Natural killer cell (primary cell): ENCODE results near the gene ITPR1. TPM values are rescaled to one million over a fixed set of nuclear protein-coding genes. Genes with fewer than 3 reads are reported as not detected.

Experiments used
- ATAC-seq, 3 donors: fragments of 150-1000 bp in 2 of 3; fragments of 200-7000 bp in 1 of 3; cut with Tn5 transposase; 1 replicate in 1 of 3; 2 replicates in 2 of 3; pipeline ENCODE4 v1.10.0; 2021; ENCODE audit warnings: mild to moderate bottlenecking in 2 of 3, moderate library complexity in 2 of 3
- DNase-seq, 2 donors: peaks; one replicate each; pipeline versions ENCODE4 v3.0.0 to v3.0.0-alpha.2; 2013 to 2021; ENCODE audit warnings: mixed read lengths in 1 of 2
- H3K27ac ChIP-seq: one replicate; pipeline ENCODE4 v1.5.1; 2013; ENCODE audit warnings: mild to moderate bottlenecking, low read length
- H3K27me3 ChIP-seq: one replicate; pipeline ENCODE4 v1.6.1; 2013; ENCODE audit warnings: low read length; ENCODE audit not compliant: control insufficient read depth, insufficient read depth
- H3K36me3 ChIP-seq: one replicate; pipeline ENCODE4 v1.6.1; 2013; ENCODE audit warnings: low read length; ENCODE audit not compliant: control insufficient read depth, insufficient read depth
- H3K4me1 ChIP-seq: one replicate; pipeline ENCODE4 v1.6.1; 2013; ENCODE audit warnings: low read length; ENCODE audit not compliant: control insufficient read depth, insufficient read depth
- H3K4me3 ChIP-seq: one replicate; pipeline ENCODE4 v1.5.1; 2013; ENCODE audit warnings: low read length
- H3K9me3 ChIP-seq: one replicate; pipeline ENCODE4 v1.6.1; 2013; ENCODE audit warnings: low read length; ENCODE audit not compliant: control insufficient read depth, insufficient read depth
- H3K27ac Mint-ChIP-seq, 2 donors: one replicate each; pipeline ENCODE4 v1.8.0; 2022; ENCODE audit warnings: mild to moderate bottlenecking in 2 of 2, mixed read lengths in 2 of 2, moderate library complexity in 1 of 2
- H3K27me3 Mint-ChIP-seq, 2 donors: one replicate each; pipeline ENCODE4 v1.8.0; 2022; ENCODE audit warnings: low read depth in 2 of 2, mixed read lengths in 2 of 2
- H3K36me3 Mint-ChIP-seq: one replicate; pipeline ENCODE4 v1.8.0; 2022; ENCODE audit warnings: mixed read lengths
- H3K4me1 Mint-ChIP-seq, 2 donors: one replicate each; pipeline ENCODE4 v1.8.0; 2022; ENCODE audit warnings: mixed read lengths in 2 of 2
- H3K4me3 Mint-ChIP-seq: one replicate; pipeline ENCODE4 v1.8.0; 2022; ENCODE audit warnings: mild to moderate bottlenecking, moderate library complexity, mixed read lengths
- H3K9me3 Mint-ChIP-seq, 2 donors: one replicate each; pipeline ENCODE4 v1.8.0; 2022; ENCODE audit warnings: mixed read lengths in 2 of 2
- CTCF ChIP-seq: fragments of 200-600 bp; IDR thresholded peaks from one replicate; pipeline ENCODE4 v1.8.0; 2022; ENCODE audit warnings: antibody characterized with exemption
- WGBS: methylation state at CpG from one replicate; pipeline ENCODE4 v1.1.7; 2013; ENCODE audit warnings: missing lambda C conversion rate; ENCODE audit not compliant: insufficient coverage; 5-methylcytosine and 5-hydroxymethylcytosine counted together
- intact Hi-C: fragments of 100-400 bp; cut with micrococcal nuclease; formaldehyde crosslinking; loops from one replicate; pipeline ENCODE4 v1.14.2; 2022
- total RNA-seq, 4 donors: library from RNA; stranded (reverse); fragments of 120-200 nt in 1 of 4; gene quantifications; one replicate each; pipeline versions ENCODE4 v1.2.3 to v1.2.4, GENCODE V29; 2013 to 2022

The ITPR1 gene
- 100 to 1,000 TPM in 1 of 3 donors, 10 to 100 TPM in 2; 86.7 to 123 (median 94.8) TPM for total RNA-seq
- 204 TPM for total RNA-seq (2013)

GRCh38 chr3:4493014-4493940 is at the start of gene ITPR1:
Gene ITPR1 (plus strand): TSS chr3:4493348. CDS start chr3:4516492, 23,144 bp downstream.
- Mint-ChIP-seq H3K4me3 (peak within 1 kb of the TSS; percentile 99), H3K9me3 (no peaks in the 10 kb centered on the region), H3K36me3 (peaks cover 10% of the 10 kb centered on the region), H3K27me3 (peaks cover 0 to 4% of the 10 kb centered on the region in 2 donors), H3K27ac (peak within 1 kb of the TSS; percentile 85 to 92), H3K4me1 (peaks cover 41 to 52% of the 10 kb centered on the region in 2 donors)
- Histone ChIP-seq H3K9me3 (no peaks in the 10 kb centered on the region), H3K27me3 (no peaks in the 10 kb centered on the region), H3K27ac (peak within 1 kb of the TSS; percentile 58), H3K36me3 (no peaks in the 10 kb centered on the region), H3K4me1 (peaks cover 24% of the 10 kb centered on the region), H3K4me3 (peak within 1 kb of the TSS; percentile 87)
- intact Hi-C loops = loop anchor here (1.0 to 10.0 kb wide), 7 partner anchors 11 to 1318 kb away; partner anchors contain the start of genes CRBN, SETMAR and SUMF1
- ATAC-seq (peak; percentile 91 to 97 (median 92)), DNase-seq (peak; percentile 91 to 99)
- under 1% methylated on average over 46 of the region's 47 CpGs for WGBS
- no peak for TF ChIP-seq CTCF

- intact Hi-C loops = no loop called here
- H3K36me3 Mint-ChIP-seq = peaks cover 12% of the 10 kb centered on the region
Measured at GRCh38 chr3:4447295-4447999, 45.7 kb upstream of the ITPR1 start.

GRCh38 chr3:4448187-4448586 is 45.0 kb upstream of the ITPR1 start:
- Mint-ChIP-seq H3K4me3 (no peak overlapping the region), H3K27ac (no peak overlapping the region)

More at GRCh38 chr3:4447295-4447999, 45.7 kb upstream of the ITPR1 start:
- no peak for TF ChIP-seq CTCF
- ATAC-seq = no peak
- Histone ChIP-seq H3K4me3 (no peak overlapping the region), H3K27me3 (no peaks in the 10 kb centered on the region), H3K4me1 (no peaks in the 10 kb centered on the region), H3K27ac (no peak overlapping the region), H3K9me3 (no peaks in the 10 kb centered on the region), H3K36me3 (peaks cover 26% of the 10 kb centered on the region)
- no peak overlapping the region for H3K4me3 Mint-ChIP-seq
- no peaks in the 10 kb centered on the region for H3K9me3 Mint-ChIP-seq
- H3K27me3 Mint-ChIP-seq = no peaks in the 10 kb centered on the region
- H3K27ac Mint-ChIP-seq = no peak overlapping the region
- 93% methylated on average over 2 of the region's 3 CpGs for WGBS
- no peak for DNase-seq
- H3K4me1 Mint-ChIP-seq = no peaks in the 10 kb centered on the region

More at GRCh38 chr3:4448187-4448586, 45.0 kb upstream of the ITPR1 start:
- Mint-ChIP-seq H3K36me3 (peaks cover 9% of the 10 kb centered on the region), H3K27me3 (no peaks in the 10 kb centered on the region), H3K9me3 (no peaks in the 10 kb centered on the region), H3K4me1 (no peaks in the 10 kb centered on the region)
- Histone ChIP-seq H3K27me3 (no peaks in the 10 kb centered on the region), H3K4me3 (no peak overlapping the region), H3K27ac (no peak overlapping the region), H3K9me3 (no peaks in the 10 kb centered on the region), H3K4me1 (no peaks in the 10 kb centered on the region), H3K36me3 (peaks cover 27% of the 10 kb centered on the region)
- WGBS = 95% methylated on average over 6 of the region's 6 CpGs
- no peak for ATAC-seq
- intact Hi-C loops = no loop called here
- no peak for DNase-seq
- TF ChIP-seq CTCF = no peak
